Gastroesophageal sphincter (tissue), 2 donors: ENCODE data around the gene KYAT1.

Source experiments
- POLR2A ChIP-seq, 2 donors: fragments of 450-650 bp; IDR thresholded peaks; one replicate each; pipeline ENCODE4 v1.6.1; 2017; ENCODE audit warnings: antibody characterized with exemption in 2 of 2, mild to moderate bottlenecking in 2 of 2, moderate library complexity in 1 of 2
- POLR2AphosphoS5 ChIP-seq: sonication (generic); formaldehyde crosslinking; IDR thresholded peaks from one replicate; pipeline ENCODE4 v1.6.1; 2017; ENCODE audit warnings: antibody characterized with exemption

DNA sequence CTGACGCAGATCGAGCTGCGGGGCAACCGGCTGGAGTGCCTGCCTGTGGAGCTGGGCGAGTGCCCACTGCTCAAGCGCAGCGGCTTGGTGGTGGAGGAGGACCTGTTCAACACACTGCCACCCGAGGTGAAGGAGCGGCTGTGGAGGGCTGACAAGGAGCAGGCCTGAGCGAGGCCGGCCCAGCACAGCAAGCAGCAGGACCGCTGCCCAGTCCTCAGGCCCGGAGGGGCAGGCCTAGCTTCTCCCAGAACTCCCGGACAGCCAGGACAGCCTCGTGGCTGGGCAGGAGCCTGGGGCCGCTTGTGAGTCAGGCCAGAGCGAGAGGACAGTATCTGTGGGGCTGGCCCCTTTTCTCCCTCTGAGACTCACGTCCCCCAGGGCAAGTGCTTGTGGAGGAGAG lies 34.5 kb upstream of the KYAT1 start:
- no peak for TF ChIP-seq POLR2A (IDR thresholded peaks at IDR 0.05)
- TF ChIP-seq POLR2AphosphoS5, result no peak
